ES-I3 (cell line): Measurements from ENCODE around the gene FBXO5.

Source experiments
- H3K36me3 ChIP-seq: 2 replicates; pipeline ENCODE4 v1.6.1; 2013; ENCODE audit warnings: mild to moderate bottlenecking, low read length, control low read depth, moderate library complexity; ENCODE audit not compliant: insufficient read depth
- H3K4me1 ChIP-seq: 2 replicates; pipeline ENCODE4 v1.6.1; 2013; ENCODE audit warnings: mild to moderate bottlenecking, control low read depth, low read length; ENCODE audit not compliant: insufficient read depth
- H3K9ac ChIP-seq: 2 replicates; pipeline ENCODE4 v1.6.1; 2013; ENCODE audit warnings: low read depth, mild to moderate bottlenecking, low read length, moderate library complexity
- H3K9me3 ChIP-seq: 2 replicates; pipeline ENCODE4 v1.6.1; 2013; ENCODE audit warnings: mild to moderate bottlenecking, low read length, moderate library complexity; ENCODE audit not compliant: control insufficient read depth, insufficient read depth

The FBXO5 gene

GRCh38 chr6:152950240-152950639 lies 32.6 kb downstream of the FBXO5 start:
- H3K4me1 ChIP-seq, result peaks cover 7% of the 10 kb centered on the region; the same call in 1 of the 2 replicates
- H3K9ac ChIP-seq, result no peak overlapping the region
- H3K36me3 ChIP-seq, result no peaks in the 10 kb centered on the region

DNA sequence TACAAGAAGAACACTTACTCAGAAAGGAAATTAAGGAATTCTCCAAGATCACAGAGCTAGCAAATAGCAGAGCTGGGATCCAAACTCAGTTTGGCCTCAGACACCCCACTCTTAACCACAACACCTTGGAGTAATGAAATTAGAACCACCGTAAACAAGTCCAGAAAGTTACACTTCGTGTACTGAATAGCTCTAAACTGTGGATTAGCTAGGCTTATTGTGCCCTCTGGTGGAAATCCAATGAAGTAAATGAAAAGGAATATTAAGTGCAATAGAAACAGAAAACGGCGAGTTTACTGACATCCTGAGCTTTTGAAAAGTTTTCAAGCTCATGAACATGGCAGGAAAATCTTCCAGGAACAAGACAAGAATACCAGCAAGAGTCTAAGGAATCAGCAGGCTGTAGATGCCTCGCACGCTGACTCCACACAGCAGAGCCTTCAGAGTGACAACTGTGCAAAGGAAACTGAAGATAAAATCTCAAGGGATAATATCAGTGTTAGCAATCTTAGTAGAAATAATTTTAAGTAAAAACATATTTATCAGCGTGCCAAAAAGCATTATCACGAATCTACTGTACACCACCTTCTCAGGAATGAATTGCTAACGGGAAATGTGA lies 34.6 kb downstream of the FBXO5 start:
- peaks cover 7% of the 10 kb centered on the region; the same call in 1 of the 2 replicates for H3K4me1 ChIP-seq
- H3K36me3 ChIP-seq, result no peaks in the 10 kb centered on the region
- H3K9me3 ChIP-seq, result no peaks in the 10 kb centered on the region
- no peak overlapping the region for H3K9ac ChIP-seq

More at GRCh38 chr6:152950240-152950639, 32.6 kb downstream of the FBXO5 start:
- H3K9me3 ChIP-seq, result no peaks in the 10 kb centered on the region

DNA sequence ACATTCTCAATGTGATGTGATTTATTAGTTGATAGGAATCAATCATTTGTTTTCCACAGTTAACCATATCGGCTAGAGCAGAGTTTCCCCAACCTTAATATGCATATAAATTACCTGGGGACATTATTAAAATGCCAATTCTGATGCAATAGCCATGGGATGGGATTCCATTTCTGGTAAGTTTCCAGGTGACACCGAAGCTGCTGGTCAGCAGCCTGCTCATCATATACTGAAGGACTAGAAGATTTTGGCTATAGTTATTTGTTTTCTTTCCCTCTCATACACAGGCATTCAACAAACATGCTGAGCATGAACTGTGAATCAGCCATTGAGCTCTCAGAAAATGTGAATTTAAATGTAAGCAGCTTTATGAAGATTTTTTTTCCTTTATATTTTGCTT lies 35.8 kb downstream of the FBXO5 start:
- no peaks in the 10 kb centered on the region for H3K36me3 ChIP-seq
- no peak overlapping the region for H3K9ac ChIP-seq
- peaks cover 7% of the 10 kb centered on the region; the same call in 1 of the 2 replicates for H3K4me1 ChIP-seq
- H3K9me3 ChIP-seq, result no peaks in the 10 kb centered on the region

- no peak overlapping the region for H3K9ac ChIP-seq
These were observed 36.4 kb downstream of the FBXO5 start for GRCh38 chr6:152946484-152946883.

DNA sequence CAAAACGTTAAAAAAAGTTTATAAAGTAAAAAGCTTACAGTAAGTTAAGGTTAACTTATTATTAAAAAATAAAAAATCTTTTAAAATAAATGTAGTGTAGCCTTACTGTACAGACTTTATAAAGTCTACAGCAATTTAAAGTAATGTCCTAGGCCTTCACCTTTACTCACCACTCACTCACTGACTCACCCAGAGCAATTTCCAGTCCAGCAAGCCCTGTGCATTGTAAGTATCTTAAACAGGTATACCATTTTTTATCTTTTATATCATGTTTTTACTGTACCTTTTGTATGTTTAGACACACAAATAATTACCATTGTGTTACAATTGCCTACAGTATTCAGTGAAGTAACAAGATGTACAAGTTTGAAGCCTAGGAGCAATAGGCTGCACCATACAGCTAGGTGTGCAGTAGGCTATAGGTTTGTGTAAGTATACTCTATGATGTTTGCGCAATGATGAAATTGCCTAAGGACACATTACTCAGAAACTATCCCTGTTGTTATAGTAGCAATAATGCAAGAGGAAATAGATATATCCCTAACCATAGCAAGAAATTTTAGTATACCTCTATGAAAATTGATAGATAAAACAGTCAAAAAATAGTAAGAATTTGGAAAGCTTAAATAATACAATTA lies 39.5 kb downstream of the FBXO5 start:
- Histone ChIP-seq H3K4me1 (peaks cover 7% of the 10 kb centered on the region; the same call in 1 of the 2 replicates), H3K9ac (no peak overlapping the region), H3K9me3 (no peaks in the 10 kb centered on the region), H3K36me3 (no peaks in the 10 kb centered on the region)

More at GRCh38 chr6:152946484-152946883, 36.4 kb downstream of the FBXO5 start:
- Histone ChIP-seq H3K4me1 (peaks cover 7% of the 10 kb centered on the region; the same call in 1 of the 2 replicates), H3K9me3 (no peaks in the 10 kb centered on the region), H3K36me3 (no peaks in the 10 kb centered on the region)

GRCh38 chr6:152942319-152942869 lies 40.4 kb downstream of the FBXO5 start:
- H3K9me3 ChIP-seq, result no peaks in the 10 kb centered on the region
- H3K4me1 ChIP-seq, result peaks cover 7% of the 10 kb centered on the region; the same call in 1 of the 2 replicates
- no peaks in the 10 kb centered on the region for H3K36me3 ChIP-seq
- no peak overlapping the region for H3K9ac ChIP-seq

DNA sequence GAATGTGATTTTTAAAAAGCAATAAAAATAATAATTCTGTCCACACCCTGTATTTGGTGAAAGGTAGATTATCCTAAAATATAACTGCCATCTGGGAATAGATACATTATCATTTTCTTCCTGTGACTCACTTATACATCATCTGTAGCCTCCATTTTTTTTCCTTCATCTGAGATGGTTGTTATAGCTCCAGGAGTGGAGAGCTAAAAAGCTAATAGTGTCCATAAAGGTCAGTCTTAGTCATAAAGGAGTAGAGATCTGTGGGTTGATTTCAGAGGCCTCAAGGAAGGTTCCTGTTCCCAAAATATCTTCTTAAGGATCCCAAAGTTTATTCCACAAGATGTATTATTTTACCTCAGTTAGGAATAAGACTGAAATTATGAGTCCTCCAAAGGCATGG lies 41.1 kb downstream of the FBXO5 start:
- no peak overlapping the region for H3K9ac ChIP-seq
- no peaks in the 10 kb centered on the region for H3K9me3 ChIP-seq
- peaks cover under 1% of the 10 kb centered on the region; the same call in 1 of the 2 replicates for H3K4me1 ChIP-seq
- no peaks in the 10 kb centered on the region for H3K36me3 ChIP-seq

GRCh38 chr6:152932865-152933264 lies 50.0 kb downstream of the FBXO5 start:
- Histone ChIP-seq H3K9me3 (no peaks in the 10 kb centered on the region), H3K9ac (no peak overlapping the region), H3K4me1 (no peaks in the 10 kb centered on the region), H3K36me3 (no peaks in the 10 kb centered on the region)

GRCh38 chr6:152922706-152923105 lies 60.1 kb downstream of the FBXO5 start:
- Histone ChIP-seq H3K9ac (no peak overlapping the region), H3K4me1 (no peaks in the 10 kb centered on the region), H3K9me3 (no peaks in the 10 kb centered on the region), H3K36me3 (no peaks in the 10 kb centered on the region)
